Dermis microvascular lymphatic vessel endothelial cell (primary cell): ENCODE results near the gene DUSP15. TPM values are rescaled to one million over a fixed set of nuclear protein-coding genes. Genes with fewer than 3 reads are reported as not detected.

Experiments used
- DNase-seq, 2 donors: peaks; one replicate each; pipeline versions ENCODE4 v3.0.0 to v3.0.0-alpha.2; 2010; ENCODE audit warnings: low read depth in 2 of 2
- total RNA-seq: library from RNA; depleted of rRNA; stranded (reverse); fragments of >200 nt; gene quantifications from 2 replicates; pipeline ENCODE4 v1.2.1, GENCODE V29; 2014

Gene DUSP15
- total RNA-seq, 1 donor from 2014 or later: 0.26 TPM

DNA sequence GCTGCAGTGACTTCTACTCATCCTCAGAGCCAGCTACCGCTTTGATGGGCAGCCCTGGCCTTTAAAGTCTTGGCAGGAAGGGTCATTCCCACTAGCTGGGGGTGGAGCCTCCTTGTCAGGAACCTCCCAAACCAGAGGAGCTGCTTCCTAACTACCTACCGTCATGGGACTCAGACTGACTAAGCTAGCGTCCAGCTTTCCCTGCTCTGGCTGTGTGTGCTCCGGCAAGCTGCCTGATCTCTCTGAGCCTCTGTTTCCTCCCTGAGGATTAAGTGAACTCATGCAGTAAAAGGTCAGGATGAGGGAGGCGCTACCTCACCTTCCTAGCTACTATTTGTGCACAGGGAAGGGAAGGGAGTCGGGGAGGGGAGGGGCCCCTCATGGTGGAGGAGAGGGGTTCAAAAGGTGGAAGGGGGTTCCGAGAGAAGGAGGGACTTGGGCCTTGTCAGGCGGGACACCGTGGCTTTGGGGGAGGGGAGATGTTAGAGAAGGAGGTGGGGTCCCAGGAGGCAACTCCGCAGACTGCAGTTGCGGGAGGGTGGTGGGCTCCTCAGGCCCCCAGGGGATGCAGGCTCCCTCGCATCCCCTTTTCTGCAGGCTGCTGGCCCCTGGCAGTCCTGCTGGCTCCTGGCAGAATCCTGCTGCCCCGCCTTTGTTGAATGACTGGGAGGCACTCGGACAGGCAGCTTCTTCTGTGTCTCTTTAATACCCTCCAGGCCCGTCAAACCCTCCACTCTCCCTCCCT is 9.8 kb downstream of the DUSP15 start:
- DNase-seq: no peak

DNA sequence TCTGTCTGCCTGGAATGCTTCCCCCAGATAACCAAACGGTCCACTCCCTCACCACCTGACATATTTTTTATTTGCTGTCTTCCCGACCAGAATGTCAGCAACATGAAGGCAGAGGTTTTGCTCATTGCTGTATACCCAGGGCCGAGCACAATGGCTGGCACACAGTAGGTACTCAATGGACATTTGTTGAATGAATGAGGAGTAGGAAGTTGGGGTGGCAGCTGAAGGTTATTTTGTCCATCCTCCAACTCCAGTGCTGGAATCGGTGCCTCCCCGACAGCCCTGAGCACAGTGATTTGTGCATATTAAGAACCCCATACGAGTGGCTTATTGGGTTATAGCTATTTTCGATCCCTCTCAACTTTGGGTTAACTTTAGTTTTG is 10.3 kb downstream of the DUSP15 start:
- DNase-seq: no peak

DNA sequence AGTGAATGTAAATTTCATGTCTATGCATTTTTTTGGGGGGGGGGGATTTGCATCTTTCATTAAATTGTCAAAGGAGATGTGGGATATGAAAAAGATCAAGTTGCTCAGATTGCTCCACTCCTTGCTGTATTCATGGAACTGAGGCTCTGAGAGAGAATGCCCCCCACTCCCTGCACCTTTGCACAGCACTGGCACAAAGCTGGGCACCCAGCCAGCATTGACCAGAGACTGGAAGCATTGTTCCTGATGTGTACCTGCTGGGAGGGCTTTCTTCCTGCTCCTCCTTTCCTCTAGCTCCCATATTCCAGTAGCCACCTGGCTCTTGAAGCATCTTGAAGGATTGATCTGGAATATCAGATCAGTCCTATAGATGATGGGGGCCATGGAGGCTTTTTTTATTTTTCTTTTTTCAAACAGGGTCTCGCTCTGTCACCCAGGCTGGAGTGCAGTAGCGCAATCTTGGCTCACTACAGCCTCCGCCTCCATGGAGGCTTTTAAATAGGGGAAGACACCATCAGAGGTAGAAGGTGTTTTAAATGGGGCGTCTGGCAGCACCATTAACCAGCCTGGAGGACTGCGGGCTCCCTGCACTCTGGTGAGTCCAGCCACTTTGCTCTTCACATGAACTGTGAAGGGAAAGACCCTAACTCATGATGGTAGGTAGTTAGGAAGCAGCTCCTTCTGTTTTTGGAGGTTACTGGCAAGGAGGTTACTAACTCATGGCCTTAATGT is 10.9 kb downstream of the DUSP15 start:
- DNase-seq: no peak

DNA sequence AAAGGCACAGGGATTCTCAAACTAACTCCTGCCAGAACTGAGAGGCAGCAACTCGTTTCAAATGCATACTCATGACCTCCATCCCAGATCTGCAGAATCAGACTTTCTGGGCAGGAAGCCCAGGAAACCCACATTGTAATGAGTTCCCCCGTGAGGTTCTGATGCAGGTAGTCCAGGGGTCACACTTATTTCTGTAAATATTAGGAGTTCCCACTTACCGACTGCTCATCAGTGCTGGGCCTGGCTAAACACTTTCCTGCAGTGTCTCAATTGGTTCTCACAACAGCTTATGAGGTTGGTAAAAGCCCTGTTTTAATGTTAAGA is 11.6 kb downstream of the DUSP15 start:
- no peak for DNase-seq

DNA sequence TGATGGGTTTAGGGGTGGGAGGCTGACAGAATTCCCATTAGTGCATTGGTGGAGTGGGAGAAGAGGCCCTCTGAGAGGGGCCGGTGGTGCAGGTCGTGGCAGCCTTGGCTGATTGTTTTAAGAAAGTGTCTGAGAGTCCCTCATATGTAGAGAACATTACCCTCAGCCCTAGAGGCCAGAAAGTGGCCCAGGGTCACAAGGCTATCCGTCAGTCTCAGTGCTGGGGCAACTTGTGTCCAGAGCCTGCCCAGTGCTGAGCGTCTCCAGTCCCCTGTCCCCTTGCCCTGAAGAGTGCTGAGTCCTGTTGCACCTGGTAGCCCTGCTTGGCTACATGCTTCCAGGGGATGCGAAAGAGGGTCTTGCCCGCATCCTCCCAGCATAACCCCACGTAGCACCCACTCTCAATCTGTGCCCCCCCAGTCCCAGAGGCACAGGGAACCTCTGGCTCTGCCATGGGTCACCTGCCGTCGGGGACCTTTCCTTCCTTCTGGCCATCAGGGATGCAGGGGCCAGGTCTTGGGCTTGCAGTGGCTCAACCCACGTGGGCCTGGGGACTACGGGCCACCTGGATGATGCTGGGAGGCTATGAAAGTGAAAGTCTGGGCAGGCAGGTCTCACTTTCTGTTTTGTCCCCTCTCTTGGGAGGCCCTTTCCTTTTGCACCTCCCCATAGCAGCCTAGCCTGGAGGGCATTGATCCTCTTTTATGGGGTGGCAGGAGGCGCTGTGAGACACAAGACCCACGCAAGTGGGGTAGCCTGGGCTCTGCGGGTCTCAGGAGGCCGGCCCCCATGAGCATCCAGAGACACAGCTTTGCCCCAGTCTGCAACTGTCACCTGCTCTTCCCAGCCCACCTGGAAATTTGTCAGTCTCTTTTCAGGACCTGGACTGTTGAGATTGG is 12.2 kb downstream of the DUSP15 start:
- no peak for DNase-seq

DNA sequence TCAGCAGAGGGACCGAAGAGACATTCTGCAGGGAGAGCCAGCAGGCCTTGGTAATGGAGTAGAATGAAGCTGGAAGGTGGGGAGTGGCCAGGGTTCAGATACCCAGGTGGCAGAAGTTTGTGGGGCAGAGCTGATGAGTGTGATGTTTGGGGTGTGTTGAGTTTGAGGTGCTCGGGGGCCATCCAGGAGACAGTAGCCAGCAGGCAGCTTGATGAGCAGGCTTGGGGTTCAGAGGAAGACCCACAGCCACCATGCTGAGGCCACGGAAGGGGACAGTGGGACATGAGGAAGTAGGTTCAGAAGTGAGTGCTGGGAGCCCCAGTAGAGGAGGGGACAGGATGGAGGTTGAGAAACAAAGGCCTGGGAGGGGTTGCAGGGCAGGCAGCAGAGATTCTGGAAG is 13.8 kb downstream of the DUSP15 start:
- no peak for DNase-seq

DNA sequence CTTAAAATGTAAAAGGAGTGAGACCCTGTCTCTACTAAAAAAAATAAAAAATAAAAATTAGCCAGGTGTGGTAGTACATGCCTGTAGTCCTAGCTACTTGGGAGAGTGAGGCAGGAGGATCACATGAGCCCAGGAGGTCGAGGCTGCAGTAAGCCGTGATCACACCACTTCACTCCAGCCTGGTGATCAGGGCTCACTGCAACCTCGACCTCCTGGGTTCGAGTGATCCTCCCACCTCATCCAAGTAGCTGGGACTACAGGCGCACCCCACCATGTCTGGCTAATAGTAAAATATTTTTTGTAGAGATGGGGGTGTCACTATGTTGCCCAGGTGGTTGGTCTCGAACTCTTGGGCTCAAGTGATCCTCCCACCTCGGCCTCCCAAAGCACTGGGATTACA is 16.8 kb downstream of the DUSP15 start:
- no peak for DNase-seq

DNA sequence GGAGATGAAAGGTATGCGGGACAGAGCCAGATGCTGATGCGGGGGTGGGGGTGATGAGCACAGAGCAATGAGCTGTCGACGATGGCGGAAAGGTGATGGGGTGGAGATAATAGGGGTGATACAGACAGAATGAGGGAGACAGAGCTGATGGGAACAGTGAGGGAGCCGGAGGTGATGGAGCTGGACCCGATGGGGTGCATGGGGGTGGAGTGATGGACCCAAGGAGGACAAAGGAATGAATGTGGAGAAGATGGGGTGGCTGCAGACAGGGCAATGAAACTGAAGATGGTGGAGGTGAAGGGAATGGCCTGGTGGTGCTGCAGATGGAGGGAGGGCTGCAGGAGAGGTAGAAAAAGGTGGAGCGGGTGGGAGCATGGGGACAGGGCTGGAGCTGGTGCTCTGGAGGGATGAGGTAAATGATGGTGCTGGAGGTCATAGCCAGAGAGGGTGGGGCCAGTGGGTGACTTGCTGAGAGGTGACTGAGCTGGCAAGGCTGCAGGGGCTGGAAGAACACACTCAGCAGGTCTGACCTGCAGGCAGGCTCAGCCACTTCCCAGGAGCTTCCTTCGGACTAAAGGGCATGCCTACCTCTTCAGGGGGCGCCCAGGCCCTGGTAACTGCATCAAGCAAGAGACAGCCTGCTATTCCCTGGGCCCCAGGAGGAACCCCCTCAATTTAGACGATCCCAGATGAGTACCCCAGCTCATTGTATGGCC is 18.9 kb downstream of the DUSP15 start:
- no peak for DNase-seq

DNA sequence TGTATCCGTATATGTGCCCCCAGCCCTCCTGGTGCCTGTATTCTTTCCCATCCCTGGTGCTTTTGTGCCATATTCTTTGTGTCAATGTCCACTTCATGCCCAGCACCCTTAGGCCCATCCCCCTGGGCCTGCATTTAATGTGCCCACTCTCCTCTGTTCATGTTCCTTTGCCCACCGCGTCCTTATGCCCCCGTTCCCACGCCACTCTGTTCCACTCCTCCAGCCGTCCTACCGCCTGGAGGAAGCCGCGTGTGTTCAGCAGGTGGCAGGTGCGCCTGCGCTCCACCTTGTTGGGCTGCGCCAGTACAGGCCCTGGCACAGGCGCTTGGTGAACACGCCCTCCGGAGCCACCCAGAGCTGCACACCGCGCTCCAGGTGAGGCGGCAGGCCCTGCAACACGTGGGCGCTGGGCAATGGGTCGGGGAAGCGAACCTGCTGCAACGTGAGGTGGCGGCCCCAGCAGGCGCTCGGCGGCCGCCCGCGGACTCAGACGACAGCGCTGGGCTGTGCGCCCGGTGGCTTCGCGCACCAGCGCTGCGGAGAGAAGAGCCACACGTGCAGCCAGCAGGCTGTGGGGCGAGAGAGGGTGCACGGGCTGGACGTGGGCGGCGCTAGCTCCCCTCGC is 20.9 kb downstream of the DUSP15 start:
- no peak for DNase-seq

DNA sequence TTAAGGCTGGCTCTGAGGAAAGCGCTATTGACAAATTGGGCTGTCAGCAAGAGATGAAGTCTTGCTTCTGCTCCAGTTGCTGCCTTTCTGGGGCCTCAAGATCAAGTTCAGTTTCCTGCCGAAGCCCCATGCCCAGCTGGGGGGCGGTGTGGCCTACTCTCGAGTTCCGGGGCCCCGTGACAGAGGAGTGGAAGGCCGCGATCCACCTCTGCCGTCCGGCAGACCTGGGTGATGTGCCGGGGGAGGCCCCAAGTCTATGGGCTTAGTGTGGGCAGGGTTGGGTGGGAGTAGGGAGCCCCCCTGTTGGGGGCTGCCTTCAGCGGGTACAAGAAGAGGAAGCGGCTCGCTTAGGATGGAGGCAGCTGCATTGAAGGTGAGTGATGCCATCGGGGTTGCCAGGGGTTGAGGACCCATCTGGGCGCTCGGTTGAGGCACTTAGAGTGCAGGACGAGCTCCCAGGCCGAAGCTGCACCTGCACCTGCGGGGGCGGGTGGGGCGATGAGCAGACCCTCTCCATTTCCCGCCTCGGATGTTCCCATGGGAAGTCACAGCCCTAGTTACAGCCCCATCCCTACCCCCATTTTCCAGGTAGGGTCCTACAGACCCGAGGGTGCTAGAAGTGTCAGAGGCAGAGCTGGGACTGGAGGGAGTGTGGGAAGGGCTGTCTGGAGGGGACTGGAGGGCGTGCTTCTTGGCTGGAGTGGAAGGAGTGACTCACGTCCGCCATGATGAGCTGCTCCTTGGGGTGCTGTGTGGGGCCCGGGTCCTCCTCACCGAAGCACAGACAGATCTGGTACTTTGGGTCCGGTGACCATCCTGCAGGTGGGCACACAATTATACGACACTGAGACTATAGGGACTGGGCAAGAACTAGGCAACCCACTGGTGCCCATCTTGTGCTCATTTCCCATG is 22.0 kb downstream of the DUSP15 start:
- DNase-seq: no peak

DNA sequence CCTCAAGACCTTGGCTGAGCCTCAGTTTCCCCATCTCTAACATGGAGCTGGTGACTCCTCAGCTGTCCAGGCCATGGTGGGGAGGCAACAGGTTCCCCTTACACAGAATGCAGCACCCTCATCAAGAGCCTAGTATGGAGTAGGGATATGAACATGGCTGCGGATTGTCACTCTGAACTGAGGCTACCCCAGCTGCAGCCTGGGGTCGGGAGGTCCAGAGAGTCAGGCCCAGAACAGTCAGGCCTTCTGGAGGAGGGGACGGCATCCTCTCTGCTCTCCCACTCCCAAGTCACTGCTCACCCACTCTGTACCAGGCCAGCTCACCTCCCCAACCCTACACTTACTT is 23.6 kb downstream of the DUSP15 start:
- DNase-seq: no peak

DNA sequence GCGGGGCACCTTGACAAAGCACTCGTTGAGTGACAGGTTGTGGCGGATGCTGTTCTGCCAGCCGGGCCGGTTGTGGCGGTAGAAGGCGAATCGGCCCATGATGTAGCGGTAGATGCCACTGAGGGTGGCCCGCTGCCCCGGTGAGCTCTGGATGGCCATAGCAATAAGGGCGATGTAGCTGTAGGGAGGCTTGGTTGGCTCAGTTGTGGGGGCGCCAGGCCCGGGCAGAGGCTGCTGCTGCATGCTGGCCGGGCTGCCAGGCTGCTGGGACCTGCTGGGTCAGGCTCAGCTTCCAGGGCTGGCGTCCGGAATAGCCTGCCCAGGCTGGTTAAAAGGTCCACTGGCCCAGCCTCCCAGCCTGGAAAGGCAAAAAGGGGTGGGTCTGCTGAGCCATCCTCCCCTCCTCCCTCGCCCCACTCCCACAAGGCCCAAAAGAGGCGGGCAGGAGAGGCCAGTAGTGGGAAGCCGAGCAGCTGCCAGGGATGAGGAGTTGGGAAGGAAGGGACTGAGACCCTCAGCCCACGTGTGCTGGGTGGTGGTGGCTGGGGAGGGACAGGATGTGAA is 24.9 kb downstream of the DUSP15 start, which contains the start of gene FOXS1:
FOXS1 (minus strand) TSS at position 305 of the 564 bp plus-strand sequence; CDS start at position 243, 62 bp downstream.
- DNase-seq: peak in 1 of 2 donors; percentile 53

DNA sequence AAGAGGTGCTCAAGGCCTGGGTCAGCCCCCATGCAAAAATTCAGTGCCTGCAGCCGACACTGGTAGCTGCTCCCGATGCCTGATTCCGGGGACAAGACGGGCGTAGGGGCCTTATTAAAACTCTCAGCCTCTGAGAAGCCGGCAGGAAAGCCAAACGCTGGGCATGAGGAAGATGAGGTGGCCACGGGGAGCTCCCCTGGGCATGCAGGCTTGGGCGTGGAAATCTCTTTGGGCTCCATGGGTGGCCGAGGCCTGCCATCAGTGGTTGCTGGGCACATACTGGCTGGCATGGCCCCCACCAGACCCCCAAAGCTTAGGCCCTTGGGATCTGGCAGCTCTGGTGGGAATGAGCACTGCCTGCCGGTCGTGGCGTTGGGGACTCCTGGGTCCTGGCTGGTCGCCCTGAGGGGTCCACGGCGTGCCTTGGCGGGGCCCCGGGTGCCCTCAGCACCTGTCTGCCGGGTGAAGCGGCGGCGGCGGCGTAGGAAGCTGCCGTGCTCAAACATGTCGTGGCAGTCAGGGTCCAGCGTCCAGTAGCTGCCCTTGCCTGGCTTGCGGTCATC is 25.5 kb downstream of the DUSP15 start:
- DNase-seq: no peak

DNA sequence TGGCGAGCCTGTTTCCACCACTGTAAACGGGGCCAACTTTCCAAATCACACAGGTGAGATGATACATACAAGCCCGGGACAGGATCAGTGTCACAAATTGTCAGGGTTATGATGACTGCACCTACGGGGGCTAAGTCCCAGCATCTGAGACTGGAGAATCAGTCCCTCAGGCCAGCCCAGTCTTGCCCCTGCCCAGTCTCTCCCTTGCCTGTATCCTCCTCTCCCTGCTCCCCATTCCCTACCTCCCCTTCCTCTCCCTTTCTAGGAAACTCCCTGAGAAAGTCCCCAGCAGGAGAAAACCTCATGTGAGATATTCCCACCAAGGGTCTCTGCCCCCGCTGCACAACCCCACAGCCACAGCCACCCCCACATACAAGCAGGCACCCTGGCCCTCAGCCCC is 26.4 kb downstream of the DUSP15 start:
- no peak for DNase-seq

DNA sequence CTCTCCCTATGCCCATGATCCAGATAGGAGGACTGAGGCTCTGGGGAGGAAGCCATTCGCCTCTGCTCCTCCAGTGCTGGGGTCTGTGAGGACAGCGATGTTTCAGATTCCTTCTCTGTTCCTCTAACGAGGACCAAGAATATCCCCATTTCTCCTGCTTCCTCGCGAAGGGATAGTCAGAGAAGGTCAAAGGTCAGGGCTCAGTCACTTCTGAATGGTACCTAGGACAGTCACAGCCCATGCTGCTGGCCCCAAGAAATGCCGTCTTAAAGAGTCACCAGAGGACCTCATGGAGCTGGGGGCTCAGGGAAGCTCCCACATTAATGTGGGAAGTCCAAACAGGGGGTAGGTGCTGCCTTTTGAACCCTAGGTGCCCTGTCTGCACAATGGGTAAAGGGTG is 27.0 kb downstream of the DUSP15 start:
- DNase-seq: no peak

DNA sequence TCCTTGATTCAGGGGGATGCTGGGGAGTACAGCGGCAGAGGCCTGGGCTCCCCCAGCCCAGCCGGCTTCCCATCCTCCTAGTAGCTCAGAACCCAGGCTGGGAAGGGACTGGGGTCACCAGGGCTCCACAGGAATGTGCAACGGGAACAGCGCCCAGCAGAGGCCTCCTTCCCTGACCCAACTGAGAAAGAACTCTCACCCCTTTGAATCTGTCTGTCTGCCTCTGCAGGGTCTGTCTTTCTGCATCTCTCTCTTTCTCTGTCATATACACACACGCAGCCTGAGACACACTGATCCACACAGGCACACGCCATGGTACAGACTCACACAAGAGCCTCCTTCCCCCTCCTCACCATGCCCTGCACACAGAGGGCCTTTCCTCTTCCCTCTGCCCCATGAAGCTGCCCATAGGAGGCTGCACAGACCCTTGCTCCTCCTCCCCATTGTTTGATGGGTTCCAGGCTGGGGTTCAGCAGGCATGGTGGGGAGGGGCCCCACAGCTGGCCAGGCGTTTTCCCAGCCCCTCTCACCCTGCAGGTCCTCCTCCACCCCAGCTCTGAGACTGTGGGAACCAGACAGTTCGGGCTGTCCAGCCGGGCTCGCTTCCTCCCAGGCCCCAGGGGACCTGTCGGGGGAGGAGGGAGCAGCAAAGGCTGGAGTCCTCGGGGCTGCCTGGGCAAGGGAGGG is 27.7 kb downstream of the DUSP15 start:
- peak in 1 of 2 donors; percentile 75 for DNase-seq

DNA sequence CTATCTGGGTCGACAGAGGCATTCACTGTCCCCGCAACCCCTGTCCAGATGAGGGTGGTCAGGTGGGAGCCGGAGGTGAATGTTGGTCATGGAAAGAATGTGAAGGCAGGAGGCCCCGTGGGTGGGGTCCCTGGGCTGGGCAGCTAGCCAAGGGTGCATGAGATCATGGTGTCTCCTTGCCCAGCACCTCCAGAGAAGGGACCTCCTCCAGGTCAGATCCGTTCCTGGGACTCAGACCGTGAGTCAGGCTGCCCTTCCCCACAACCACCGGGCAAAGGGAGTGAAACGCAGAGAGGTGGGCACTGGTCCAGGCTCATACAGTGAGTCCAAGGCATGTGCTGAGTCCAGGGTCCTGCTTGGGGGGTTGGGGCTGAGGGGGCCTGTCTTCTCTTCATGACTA is 28.4 kb downstream of the DUSP15 start:
- peak in 1 of 2 donors; percentile 74 for DNase-seq

DNA sequence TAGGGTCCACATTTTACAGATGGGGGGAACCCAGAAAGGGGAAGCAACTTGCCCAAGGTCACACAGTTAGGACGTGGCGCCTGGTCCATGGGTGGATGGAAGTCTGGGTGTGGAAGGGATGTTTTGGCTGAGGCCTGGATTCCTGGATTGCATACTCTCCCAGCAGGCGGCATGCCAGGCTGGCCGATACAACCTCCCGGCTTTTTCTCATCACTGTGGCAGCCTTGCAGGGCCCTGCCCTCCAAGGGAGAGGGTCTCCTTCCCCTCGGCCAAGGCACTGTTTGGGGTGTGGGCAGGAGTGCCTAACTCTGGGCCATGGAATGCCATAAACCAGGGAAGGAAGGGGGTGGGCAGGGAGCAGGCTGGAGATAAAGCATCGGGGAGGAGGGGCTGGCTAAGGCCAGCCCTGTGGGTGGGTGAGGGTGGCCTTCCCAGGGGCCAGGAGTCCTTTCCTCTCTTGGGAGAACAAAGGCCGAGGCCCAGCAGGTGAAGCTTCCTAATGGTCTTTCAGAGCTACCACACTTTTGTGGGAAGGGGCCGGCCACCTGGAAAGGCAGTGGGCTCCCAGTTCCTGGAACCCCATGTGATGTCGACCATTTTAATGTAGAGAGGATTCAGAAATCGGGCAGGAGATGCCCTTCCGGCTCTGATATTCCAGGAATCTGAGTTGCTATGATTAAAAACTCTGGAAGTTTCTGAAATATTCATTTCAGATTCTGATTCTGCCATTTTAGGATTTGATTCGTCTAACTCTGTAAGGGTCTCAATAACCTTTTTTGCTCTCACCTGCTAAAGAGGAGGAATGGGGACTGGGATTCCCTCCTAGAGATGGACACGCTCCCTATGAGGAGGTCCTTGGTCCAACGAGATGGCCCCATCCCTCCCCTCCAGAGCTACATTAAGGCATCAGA is 29.2 kb downstream of the DUSP15 start:
- DNase-seq: no peak
